Stomach (tissue), 4 donors: ENCODE results near the gene ZNF132.

ENCODE experiments used
- EP300 ChIP-seq: sonication (generic); formaldehyde crosslinking; IDR thresholded peaks from one replicate; pipeline ENCODE4 v1.6.1; 2017; ENCODE audit warnings: antibody characterized with exemption
- POLR2A ChIP-seq, 4 donors: fragments of 450-650 bp; IDR thresholded peaks; one replicate each; pipeline ENCODE4 v1.6.1; 2016; ENCODE audit warnings: antibody characterized with exemption in 4 of 4, control low read depth in 2 of 4, mild to moderate bottlenecking in 1 of 4, moderate library complexity in 1 of 4
- TF ChIP-seq, protein P1 (sequence below), 7 experiments: fragments of 450-650 bp in 4 of 7; fragments of 200-600 bp in 3 of 7; sonication (generic) in 3 of 7; IDR thresholded peaks; one replicate each; pipeline ENCODE4 v1.5.1; 2016 to 2019; ENCODE audit warnings: antibody characterized with exemption in 7 of 7, control low read depth in 2 of 7, mild to moderate bottlenecking in 1 of 7

- TF ChIP-seq, protein P1, sequence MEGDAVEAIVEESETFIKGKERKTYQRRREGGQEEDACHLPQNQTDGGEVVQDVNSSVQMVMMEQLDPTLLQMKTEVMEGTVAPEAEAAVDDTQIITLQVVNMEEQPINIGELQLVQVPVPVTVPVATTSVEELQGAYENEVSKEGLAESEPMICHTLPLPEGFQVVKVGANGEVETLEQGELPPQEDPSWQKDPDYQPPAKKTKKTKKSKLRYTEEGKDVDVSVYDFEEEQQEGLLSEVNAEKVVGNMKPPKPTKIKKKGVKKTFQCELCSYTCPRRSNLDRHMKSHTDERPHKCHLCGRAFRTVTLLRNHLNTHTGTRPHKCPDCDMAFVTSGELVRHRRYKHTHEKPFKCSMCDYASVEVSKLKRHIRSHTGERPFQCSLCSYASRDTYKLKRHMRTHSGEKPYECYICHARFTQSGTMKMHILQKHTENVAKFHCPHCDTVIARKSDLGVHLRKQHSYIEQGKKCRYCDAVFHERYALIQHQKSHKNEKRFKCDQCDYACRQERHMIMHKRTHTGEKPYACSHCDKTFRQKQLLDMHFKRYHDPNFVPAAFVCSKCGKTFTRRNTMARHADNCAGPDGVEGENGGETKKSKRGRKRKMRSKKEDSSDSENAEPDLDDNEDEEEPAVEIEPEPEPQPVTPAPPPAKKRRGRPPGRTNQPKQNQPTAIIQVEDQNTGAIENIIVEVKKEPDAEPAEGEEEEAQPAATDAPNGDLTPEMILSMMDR (IDR thresholded peaks at IDR 0.05), result no peak
- TF ChIP-seq EP300 (no peak), POLR2A (IDR thresholded peaks at IDR 0.05) (no peak)
Observed at GRCh38 chr19:58393725-58394033, 46.3 kb downstream of the ZNF132 start.
